H1 (cell line): ENCODE results near the gene GTPBP10. TPM values are rescaled to one million over a fixed set of nuclear protein-coding genes. Genes with fewer than 3 reads are reported as not detected.

ENCODE experiments used
- EGR1 ChIP-seq: IDR thresholded peaks from 2 replicates; pipeline ENCODE4 v1.6.1; 2011; ENCODE audit warnings: low read depth, low read length, borderline replicate concordance
- SIN3A ChIP-seq, 2 experiments: IDR thresholded peaks in 1 of 2; conservative IDR thresholded peaks in 1 of 2; 2 replicates each; pipeline ENCODE4 v1.6.1; 2011 to 2012; ENCODE audit warnings: low read length in 2 of 2, improper control_type of control experiment in 1 of 2, low read depth in 1 of 2, mild to moderate bottlenecking in 1 of 2
- TCF12 ChIP-seq: IDR thresholded peaks from 2 replicates; pipeline ENCODE4 v1.6.1; 2011; ENCODE audit warnings: low read depth, mild to moderate bottlenecking, low read length
- TEAD4 ChIP-seq: IDR thresholded peaks from 2 replicates; pipeline ENCODE4 v1.6.1; 2012; ENCODE audit warnings: low read depth, low read length, inconsistent platforms, mixed read lengths
- polyA plus RNA-seq, 7 experiments: library from polyadenylated mRNA; depleted of rRNA in 3 of 7; stranded (reverse) in 5 of 7; unstranded in 2 of 7; fragments of >200 nt in 5 of 7; fragments of 200-250 nt in 2 of 7; gene quantifications; 1 replicate in 5 of 7; 2 replicates in 1 of 7; 4 replicates in 1 of 7; pipeline versions ENCODE4 v1.2.1 to v1.2.3, GENCODE V29; 2011 to 2013; ENCODE audit warnings: missing spikeins in 2 of 7, mixed read lengths in 2 of 7
- total RNA-seq: library from RNA; stranded (reverse); fragmentation: NEBNext Ultra II Directional; extraction: Animal tissue kit (Norgen Biotek cat#: 25700); gene quantifications from 2 replicates; pipeline ENCODE4 v1.2.1, GENCODE V29; 2021

The GTPBP10 gene
- total and polyA plus RNA-seq, 2 of the 8 experiments (the other 6 are each of a cell fraction or from before 2014, with no cell fraction given), result 4.4 to 21.2 TPM

DNA sequence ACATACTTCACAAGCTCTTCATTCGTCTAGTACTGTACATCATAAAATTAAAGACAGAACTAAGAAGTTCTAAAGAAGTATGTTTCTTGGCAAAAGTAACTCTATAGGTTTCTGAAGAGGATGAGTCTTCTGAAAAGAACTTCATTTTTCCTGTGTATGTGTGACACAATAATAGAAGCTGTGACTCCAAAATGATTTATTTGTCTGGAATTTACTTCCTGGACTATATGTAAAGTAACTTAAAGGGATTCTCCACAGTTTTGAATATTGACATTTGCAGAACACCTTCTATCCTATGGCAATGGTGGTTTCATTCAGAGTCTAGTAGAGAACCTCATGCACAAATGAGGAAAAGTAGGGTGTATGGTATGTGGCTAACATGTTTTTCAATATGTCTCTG, 36.9 kb downstream of the GTPBP10 start (continued):
- no peak for TF ChIP-seq SIN3A (conservative IDR thresholded peaks at IDR 0.05 in 1 of 2, IDR thresholded peaks at IDR 0.05 in 1 of 2; ENCODE audit: low read depth in 1 of 2, low read length in 2 of 2)
- no peak for TF ChIP-seq EGR1
- TF ChIP-seq TEAD4, result no peak
- no peak for TF ChIP-seq TCF12
- TF ChIP-seq, all 59 proteins: peak for 0
